HG03103 (cell line): ENCODE results near the gene IRGQ.

Experiments
- ATAC-seq: cut with Tn5 transposase; IDR thresholded peaks from one replicate; pipeline ENCODE4 v1.9.1; 2021; ENCODE audit warnings: low read depth; ENCODE audit not compliant: unreplicated experiment

Gene IRGQ

GRCh38 chr19:43575156-43575950 is 20.6 kb downstream of the IRGQ start, which contains the start of the genes PINLYP and XRCC1:
Gene PINLYP, plus strand, starts transcription at chr19:43575801. Its CDS starts 1,391 bp downstream, at chr19:43577192.
Gene XRCC1, minus strand, starts transcription at chr19:43575527. Its CDS starts 69 bp downstream, at chr19:43575458.
- ATAC-seq: peak; percentile 96

DNA sequence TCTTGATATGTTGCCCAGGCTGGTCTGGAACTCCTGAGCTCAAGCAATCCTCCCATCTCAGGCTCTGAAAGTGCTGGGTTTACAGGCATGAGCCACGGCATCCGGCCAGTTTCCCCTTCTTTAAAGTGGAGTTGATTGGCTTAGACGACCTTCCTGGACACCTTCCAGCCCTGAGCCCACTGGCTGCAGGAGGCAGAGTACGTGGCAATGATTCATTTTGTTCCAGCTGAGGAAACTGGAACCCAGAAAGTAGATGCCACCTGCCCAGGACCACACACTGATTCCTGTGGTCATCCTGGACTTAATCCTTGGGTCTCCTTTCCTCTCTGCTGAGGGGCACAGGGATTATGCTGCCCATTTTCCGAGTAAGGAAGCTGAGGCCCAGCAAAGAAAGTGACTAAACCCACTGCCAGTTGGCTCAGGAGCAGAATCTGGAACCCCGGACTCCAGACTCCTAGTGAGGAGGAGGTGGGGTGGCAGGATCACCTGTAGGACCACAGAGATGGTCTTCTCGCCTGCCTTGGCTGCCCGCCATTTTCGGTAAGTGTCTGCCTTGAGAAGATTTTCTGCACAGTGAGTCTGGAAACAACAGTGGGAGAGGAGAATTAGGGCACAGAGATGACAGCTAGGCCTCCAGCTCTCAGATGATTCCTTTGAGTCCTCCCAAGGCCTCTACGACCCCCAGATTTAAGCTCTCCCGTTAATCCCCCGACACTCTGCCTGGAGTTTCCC is 21.3 kb downstream of the IRGQ start:
- no peak for ATAC-seq

GRCh38 chr19:43572171-43572588 is 23.8 kb downstream of the IRGQ start:
- no peak for ATAC-seq

GRCh38 chr19:43570174-43570791 is 25.7 kb downstream of the IRGQ start:
- no peak for ATAC-seq

DNA sequence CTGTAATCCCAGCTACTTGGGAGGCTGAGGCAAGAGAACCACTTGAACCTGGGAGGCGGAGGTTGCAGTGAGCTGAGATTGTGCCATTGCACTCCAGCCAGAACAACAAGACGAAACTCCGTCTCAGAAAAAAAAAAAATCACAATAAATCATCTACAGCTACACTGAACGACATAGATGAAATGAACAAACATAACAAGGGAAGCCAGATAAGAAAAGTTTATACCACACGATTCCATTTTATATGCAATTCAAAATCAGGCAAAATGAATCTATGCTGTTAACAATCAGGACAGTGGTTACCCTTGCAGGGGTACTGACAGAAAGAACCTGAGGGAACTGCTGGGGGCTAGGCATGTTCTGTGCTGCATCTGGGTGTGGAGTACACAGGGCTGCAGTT is 26.3 kb downstream of the IRGQ start:
- ATAC-seq: no peak

DNA sequence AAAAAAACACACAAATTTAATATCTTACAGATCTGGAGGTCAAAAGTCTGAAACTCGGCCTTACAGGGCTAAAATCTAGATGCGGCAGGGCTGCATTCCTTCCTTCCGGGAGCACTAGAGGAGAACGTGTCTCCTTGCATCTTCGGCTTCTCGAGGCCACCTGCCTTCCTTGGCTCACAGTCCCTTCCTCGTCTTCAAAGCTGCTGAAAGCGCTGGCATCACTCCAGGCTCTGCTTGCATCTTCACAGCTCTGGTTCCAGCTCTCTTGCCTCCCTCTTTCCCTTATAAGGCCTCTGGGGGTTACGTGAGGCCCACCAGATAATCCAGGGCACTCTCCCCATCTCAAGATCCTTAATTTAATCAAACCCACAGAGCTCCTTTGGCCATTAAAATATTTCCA is 31.1 kb downstream of the IRGQ start:
- no peak for ATAC-seq

DNA sequence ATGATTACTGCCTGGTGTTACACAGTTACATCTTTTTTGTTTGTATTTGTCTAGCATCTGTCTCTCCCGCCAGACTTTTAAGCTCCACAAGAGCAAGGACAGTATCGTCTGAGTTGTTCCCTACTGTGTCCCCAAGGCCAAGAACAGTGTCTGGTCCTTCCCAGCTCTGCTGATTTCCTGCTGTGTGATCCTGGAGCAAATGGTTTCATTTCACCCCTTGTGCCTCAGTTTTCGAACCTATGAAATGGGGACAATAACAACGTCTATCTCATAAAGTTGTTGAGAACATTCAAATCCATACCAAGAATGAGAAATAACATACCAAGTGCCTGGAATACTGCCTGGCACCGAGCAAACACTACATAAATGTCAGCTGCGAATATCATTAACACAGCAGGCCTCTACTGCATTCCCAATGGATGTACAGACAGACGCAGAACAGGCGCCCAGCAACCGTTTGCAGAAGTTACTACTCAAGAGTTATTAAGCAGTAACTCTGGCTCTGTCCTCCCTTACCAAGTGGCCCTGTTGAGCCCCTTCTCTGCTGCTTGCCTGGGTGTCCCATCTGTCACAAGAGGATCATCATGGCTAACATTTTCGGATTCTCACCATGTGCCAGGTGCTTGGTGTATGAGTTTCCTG is 32.0 kb downstream of the IRGQ start:
- ATAC-seq: no peak

- no peak for ATAC-seq
These were observed 33.2 kb downstream of the IRGQ start for GRCh38 chr19:43562698-43563241.

GRCh38 chr19:43562226-43562697 is 33.7 kb downstream of the IRGQ start:
- no peak for ATAC-seq

DNA sequence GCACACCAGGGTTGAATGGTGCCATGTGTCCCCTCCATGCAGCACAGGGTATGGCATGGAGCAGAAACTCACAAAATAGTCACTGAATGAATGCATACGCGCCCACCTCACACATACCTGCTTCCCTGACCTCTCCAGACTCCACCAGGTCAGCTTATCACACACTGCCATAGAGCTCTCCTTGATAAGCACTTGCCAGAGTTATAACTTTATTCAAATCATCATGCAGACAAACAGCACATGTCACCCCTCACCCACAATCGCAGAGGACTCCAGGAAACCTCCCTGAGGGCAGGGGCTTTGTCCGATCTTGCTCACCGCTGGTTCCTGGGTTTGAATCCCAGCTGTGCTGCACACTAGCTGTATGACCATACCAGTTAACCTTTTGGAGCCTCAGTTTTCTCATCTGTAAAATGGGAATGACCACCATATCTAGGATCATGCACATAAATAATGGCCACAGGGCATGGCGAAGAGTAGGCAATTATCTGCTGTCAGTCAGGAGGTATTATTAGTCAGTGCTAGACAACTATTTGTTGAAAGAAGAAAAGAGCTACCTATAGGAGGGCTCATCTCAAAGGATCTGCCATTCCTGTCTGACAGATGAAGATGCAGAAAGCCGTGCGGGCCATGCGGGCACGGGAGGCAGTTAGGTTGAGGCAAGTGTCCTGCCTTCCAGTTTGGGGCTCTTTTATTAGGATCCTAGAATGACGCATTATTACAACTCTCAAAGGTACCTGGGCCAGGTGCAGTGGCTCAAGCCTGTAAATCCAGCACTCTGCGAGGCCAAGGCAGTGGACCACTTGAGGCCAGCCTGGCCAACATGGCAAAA is 34.6 kb downstream of the IRGQ start:
- no peak for ATAC-seq

- no peak for ATAC-seq
These were observed 35.2 kb downstream of the IRGQ start for GRCh38 chr19:43560687-43561086.

DNA sequence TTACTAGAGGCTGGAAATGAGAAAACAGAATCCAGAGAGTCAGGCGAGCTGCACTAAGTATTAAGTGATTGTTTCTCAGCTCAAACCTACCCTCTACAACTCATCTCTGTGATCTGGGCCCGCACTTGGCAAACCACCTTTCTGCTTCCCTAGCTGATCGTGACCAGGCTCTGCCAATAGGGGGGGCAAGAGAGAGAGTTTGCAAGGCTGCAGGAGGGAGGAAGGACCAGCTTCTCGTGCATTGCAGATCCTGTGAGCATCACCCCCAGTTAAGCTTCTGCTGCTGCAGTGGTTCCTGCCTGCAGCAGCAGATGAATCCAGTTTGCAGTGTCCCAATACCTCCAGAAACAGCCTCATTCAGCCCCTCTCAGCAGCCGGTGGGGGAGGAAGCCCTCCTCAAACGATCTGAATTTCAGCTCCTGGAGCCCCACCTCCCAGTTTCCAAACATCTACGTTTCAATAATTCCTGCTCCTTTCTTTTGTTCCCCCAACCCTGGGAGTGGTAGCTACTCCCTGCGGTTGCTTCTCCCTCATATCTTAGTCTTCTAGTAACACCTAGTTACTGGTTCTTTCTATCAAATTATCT is 40.7 kb downstream of the IRGQ start:
- ATAC-seq: no peak

DNA sequence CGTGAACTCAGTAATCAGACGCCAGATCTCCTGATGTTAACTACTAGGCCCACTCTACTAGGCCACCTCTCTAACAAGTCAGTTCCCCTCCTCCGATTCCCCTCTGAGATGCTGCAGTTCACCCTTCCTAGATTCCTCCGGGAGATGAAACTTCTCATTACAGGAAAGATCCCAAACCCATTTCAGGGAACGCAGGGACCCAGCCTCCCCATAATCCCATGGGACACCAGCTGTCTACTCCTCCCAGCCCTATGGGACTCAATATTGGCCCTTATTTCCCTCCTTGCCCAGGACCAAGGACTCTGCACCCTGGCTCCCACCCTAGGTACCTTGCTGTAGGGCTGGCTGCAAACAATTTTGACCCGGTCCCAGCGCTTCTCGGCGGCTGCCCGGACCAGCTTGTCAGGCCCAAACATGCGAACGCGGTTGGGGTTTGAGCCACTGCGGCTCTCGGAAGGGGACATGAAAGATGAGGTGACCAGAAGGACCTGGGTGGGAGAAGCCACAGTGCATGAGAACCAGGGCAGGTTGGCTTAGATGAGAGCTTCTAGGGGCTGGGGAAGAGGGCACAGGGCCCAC is 41.5 kb downstream of the IRGQ start:
- ATAC-seq: no peak

DNA sequence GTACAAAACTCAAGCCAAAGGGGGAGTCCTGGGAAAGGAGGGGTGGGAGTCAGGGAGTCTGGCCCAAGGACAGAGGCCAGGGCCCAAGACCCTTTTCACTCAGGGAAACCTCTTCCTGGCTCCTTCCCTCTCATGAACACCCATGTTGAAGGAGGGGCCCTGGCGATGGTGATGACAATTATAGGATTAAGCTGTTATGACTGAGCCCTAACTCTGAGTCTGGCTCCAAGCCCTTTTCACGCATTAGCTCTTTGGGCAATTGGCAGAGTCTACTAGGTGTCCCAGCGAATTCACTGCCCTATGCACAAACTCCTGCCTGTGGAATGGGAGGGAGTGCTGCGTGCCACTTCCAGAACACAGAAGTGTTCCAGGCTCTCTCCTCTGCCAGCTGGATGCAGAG is 42.3 kb downstream of the IRGQ start:
- no peak for ATAC-seq

DNA sequence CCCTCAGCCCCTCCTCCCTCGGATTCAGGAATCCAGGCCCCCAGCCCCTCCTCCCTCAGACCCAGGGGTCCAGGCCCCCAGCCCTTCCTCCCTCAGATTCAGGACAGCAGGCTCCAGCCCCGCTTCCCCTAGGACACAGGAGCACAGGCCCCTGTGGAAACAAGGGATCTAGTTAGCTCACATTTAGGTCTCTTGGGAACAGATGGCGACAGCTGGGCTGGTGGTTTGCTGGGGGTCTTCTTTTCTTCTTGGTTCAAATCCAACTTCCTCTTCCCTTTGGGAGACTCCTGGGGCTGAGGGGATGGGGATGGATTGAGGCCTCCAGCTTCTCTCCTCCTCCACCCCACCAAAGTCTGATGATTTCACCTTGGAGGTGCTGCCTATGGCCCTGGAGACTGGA is 43.3 kb downstream of the IRGQ start:
- no peak for ATAC-seq

DNA sequence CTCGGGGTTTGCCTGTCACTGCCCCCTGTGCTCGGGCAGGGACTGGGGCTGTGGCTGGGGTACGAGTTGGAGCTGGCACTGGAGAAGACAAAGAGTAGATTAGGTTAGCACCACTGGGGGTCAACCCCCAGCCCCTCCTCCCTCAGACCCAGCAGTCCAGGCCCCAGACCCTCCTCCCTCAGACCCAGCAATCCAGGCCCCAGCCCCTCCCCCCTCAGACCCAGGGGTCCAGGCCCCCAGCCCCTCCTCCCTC is 43.8 kb downstream of the IRGQ start:
- ATAC-seq: no peak

DNA sequence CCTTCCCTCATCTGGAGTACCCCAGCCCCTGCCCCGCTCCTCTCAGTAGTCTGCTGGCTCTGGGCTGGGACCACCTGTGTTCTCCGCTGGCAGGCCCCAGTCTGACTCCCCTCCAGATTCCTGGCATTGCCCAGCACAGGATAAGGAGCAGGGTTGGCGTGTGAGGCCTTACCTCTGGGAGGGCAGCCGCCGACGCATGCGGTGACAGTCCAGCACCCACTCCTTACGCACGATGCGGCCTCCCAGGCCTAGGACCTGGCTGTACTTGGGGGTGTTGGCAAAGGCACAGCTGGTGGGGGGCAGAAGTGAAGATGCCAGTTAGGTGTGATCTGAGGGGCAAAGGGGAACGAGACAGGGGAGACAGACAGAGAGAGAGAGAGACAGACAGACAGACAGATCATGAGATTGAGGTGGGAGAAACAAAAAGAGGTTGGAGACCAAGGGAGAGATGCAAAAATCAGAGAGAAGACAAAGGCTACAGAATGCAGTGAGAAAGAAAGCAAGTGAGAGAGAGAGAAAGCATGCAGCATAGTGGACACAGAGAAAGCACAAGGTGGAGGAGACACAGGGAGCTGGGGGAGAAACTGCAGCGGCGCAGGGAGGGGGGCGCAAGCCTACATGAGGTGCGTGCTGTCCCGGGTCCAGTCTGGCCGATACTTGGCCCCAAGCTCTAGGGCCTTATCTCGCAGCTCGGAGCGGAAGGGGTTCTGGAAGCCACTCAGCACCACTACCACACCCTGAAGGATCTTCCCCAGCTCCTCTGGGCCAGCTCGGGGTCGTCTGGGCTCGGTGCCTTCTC is 44.3 kb downstream of the IRGQ start:
- no peak for ATAC-seq

- no peak for ATAC-seq
These were observed 47.2 kb downstream of the IRGQ start for GRCh38 chr19:43548706-43549105.
